Measurements from ENCODE around the gene KCNK4. TPM values are rescaled to one million over a fixed set of nuclear protein-coding genes. Genes with fewer than 3 reads are reported as not detected.

KCNK4 gene
- total RNA-seq, 2 donors from 2014 or later: not detected

DNA sequence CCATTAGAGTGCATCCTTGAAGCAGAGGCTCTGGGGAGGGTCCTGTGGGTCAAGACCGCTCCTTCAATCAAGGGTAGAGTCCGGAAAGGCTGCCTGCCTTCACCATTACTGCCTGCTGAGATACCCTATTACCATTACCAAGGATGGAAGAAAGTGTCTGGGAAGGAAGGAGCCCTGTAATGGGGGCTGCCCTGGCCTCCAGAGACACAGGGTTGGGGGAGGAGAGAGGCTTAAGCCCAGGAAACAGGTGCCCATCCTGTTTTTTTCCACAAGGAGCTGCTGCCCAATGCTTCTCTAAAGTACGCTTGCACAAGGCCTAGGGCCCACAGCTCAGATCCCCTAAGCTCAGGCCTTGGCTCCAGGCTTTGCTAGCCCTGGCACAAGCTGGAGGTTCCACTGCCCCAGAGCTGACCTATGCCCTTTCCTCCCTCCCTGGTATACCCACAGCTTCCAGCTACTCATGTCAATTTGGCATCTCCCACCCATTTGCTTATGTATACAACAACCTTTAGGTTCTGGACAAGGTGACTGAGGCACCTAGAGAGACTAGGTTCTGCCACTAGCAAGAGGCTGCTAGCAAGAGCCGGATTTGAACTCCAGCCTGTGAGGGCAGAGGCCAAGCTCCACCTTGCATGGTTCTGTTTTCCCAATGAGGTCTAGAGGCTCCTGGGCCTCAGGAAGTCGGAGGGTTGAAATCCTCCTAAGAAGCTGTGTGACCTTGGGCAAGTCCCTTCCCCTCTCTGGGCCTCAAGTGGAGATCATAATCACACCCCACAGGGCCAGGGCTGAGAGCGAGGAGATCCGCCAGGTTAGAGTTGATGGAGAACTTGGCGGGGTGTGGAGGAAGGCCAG is 41.3 kb upstream of the KCNK4 start:
- no peak for DNase-seq (ENCODE audit: low spot score)
- H3K27me3 Mint-ChIP-seq: no peaks in the 10 kb centered on the region
- no peak for ATAC-seq
- no peaks in the 10 kb centered on the region for H3K36me3 Mint-ChIP-seq
- peaks cover 12 to 32% of the 10 kb centered on the region in 2 donors for H3K4me1 Mint-ChIP-seq (ENCODE audit: low read depth in 2 of 2)
- no peaks in the 10 kb centered on the region for H3K9me3 Mint-ChIP-seq
- peak overlapping the region; percentile 57 for H3K4me3 Mint-ChIP-seq
- H3K27ac Mint-ChIP-seq: no peak overlapping the region

GRCh38 chr11:64250415-64251015 is 40.6 kb upstream of the KCNK4 start:
- no peaks in the 10 kb centered on the region for H3K27me3 Mint-ChIP-seq
- H3K4me1 Mint-ChIP-seq (ENCODE audit: low read depth in 2 of 2): peaks cover 12 to 32% of the 10 kb centered on the region in 2 donors
- DNase-seq (ENCODE audit: low spot score) (no peak), ATAC-seq (no peak)
- H3K9me3 Mint-ChIP-seq: no peaks in the 10 kb centered on the region
- H3K36me3 Mint-ChIP-seq: no peaks in the 10 kb centered on the region
- no peak overlapping the region for H3K27ac Mint-ChIP-seq
- peak overlapping the region; percentile 56 for H3K4me3 Mint-ChIP-seq

DNA sequence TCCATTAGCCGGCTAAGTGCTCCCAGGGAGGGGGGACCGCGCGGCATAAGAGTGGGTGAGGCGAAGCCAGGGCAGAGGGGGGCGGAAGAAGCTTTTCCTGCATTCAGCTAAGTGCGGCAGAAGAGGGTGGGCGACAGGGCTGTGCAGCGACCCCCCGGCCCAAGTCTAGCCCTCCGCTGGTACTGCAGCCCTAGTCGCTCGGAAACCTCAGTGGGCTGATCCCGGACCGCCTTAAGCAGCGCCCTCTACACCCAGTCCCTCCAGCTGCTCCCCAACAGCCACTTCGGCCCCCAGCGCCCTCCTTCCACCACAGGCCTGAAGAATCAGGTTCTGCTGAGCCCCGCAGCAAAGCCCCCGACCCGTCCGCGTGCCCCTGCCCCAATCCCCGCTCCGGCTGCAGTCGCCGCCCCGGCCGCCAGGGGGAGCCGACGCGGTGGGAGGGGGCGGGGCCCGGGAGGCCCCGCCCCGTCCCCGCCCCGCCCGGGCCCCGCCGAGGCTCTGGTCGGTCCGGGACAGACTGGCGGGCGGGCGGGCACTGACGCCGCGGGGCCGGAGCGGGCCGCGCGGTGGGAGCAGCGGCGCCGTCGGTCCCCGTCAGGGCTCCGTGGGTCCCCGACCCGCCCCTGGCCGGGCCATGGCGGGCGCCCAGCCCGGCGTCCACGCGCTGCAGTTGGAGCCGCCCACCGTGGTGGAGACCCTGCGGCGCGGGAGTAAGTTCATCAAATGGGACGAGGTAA is 39.9 kb upstream of the KCNK4 start, which contains the start of gene PLCB3:
Gene PLCB3 (plus strand): TSS at position 515 of the 737 bp plus-strand sequence. CDS start 120 bp downstream, at position 635.
- ATAC-seq: peak; percentile 80 to 85
- peak within 1 kb of the TSS; percentile 89 for H3K4me3 Mint-ChIP-seq
- H3K36me3 Mint-ChIP-seq: no peaks in the 10 kb centered on the region

DNA sequence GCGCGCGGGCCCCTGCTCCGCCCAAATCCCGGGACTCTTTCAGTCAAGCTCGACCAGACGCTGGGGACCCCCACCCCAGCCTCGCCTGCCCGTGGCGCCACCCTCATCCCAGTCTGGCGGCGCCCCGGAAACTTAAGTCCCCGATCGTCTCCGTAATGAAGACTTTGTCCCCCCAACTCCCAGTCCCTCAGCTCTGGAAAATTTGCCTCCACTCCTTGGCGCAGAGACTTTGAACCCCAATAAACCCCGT is 39.4 kb upstream of the KCNK4 start:
- peak overlapping the region in 1 of 2 donors; percentile 70 for H3K27ac Mint-ChIP-seq
- no peaks in the 10 kb centered on the region for H3K9me3 Mint-ChIP-seq

More for the DNA sequence above, 39.9 kb upstream of the KCNK4 start, which contains the start of gene PLCB3:
- DNase-seq (ENCODE audit: low spot score): no peak
- H3K27ac Mint-ChIP-seq: peak within 1 kb of the TSS in 1 of 2 donors; percentile 70
- peaks cover 12 to 27% of the 10 kb centered on the region in 2 donors for H3K4me1 Mint-ChIP-seq (ENCODE audit: low read depth in 2 of 2)
- no peaks in the 10 kb centered on the region for H3K27me3 Mint-ChIP-seq
- no peaks in the 10 kb centered on the region for H3K9me3 Mint-ChIP-seq

DNA sequence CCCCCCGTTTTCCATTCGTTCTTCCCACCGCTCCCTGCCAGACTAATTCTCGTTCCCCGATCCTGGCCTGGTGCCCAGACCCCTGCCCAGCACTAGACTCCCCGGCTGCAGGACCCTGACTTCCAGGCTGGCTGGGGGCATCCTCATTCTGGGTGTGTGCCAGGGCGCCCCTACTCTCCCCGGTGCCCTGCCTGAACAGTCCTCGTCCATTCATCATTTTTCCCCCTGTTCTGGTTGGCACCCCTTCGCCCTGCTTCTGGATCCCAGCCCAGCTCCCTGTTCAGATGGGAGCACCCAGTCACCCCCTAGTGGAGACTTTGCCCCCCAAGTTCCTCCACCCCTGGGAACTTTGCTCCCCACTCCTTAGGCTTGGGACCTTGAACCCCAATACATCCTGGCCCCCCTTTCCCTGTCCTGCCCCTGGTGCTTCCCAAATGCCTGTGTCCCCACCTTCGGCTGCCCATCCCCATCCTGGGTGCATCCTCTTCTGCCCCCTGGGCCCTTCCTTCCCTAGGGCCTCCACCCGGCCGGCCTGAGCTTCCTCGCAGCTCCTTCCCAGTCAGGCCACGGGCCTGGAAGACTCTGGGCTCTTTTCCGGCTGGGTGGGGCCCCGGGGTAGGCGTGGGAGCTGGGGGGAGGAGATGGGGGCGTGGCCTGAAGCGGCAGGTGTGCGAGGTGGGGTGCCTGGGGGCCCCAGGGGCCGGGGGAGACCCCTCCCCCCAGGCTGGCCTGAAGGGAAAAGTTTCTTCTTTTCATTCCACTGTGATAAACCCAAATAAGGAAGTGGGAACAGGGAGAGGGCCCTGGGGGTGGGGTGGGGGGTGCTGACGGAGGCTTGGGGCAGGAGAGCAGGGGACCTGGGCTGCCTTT is 38.9 kb upstream of the KCNK4 start:
- Mint-ChIP-seq H3K4me1 (ENCODE audit: low read depth in 2 of 2) (peaks cover 12 to 23% of the 10 kb centered on the region in 2 donors), H3K4me3 (peak overlapping the region; percentile 89), H3K27me3 (no peaks in the 10 kb centered on the region), H3K27ac (peak overlapping the region in 1 of 2 donors; percentile 70), H3K36me3 (no peaks in the 10 kb centered on the region), H3K9me3 (no peaks in the 10 kb centered on the region)
- DNase-seq (ENCODE audit: low spot score): no peak
- ATAC-seq: no peak

More for the DNA sequence above, 39.4 kb upstream of the KCNK4 start:
- H3K27me3 Mint-ChIP-seq: no peaks in the 10 kb centered on the region
- H3K4me1 Mint-ChIP-seq (ENCODE audit: low read depth in 2 of 2): peaks cover 12 to 27% of the 10 kb centered on the region in 2 donors
- no peaks in the 10 kb centered on the region for H3K36me3 Mint-ChIP-seq
- no peak for ATAC-seq
- DNase-seq (ENCODE audit: low spot score): no peak
- H3K4me3 Mint-ChIP-seq: peak overlapping the region; percentile 89

DNA sequence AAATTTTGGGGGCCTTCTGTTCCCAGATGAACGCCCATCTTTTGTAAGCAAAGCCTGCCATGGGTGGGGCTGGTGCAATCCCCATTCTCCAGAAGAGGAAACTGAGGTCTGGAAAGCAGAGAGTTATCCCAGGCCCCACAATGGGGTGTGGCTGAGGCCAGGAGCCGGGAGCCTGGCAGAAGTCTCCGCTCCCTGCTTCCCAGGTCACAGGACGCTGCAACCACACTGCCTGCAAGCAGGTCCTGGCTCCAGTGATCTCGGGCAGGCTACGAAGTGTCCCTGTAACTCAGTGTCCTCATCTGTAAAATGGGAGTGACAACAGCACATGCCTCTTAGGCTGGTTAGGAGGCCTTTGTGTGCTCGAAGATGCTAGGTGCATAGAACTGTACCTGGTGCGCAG is 38.1 kb upstream of the KCNK4 start:
- no peak for ATAC-seq
- peak overlapping the region; percentile 89 for H3K4me3 Mint-ChIP-seq
- H3K36me3 Mint-ChIP-seq: no peaks in the 10 kb centered on the region
- H3K9me3 Mint-ChIP-seq: no peaks in the 10 kb centered on the region
- H3K4me1 Mint-ChIP-seq (ENCODE audit: low read depth in 2 of 2): peaks cover 8 to 18% of the 10 kb centered on the region in 2 donors
- H3K27me3 Mint-ChIP-seq: no peaks in the 10 kb centered on the region
- H3K27ac Mint-ChIP-seq: no peak overlapping the region
- DNase-seq (ENCODE audit: low spot score): no peak

DNA sequence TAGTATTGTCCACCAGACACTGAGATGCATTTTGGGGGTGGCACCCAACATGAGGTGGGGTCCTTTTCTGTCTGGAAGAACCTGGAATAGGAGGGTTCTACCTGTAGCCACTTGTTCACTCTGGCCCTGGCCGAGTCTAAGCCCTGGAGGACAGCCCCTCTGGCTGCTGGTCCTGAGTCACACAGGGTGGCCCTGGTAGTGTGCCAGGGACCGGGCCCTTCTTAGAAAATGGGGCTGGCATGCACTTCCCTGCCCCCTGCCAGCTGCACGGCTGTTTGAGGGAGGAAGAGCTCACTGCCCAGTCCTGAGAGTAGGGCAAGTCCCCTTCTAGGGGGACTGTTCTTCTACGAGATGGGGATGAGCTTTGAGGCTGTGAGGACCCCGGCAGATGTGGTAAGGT is 37.6 kb upstream of the KCNK4 start:
- Mint-ChIP-seq H3K4me1 (ENCODE audit: low read depth in 2 of 2) (peaks cover 6 to 16% of the 10 kb centered on the region in 2 donors), H3K4me3 (peak overlapping the region; percentile 12), H3K27me3 (no peaks in the 10 kb centered on the region), H3K9me3 (no peaks in the 10 kb centered on the region), H3K36me3 (no peaks in the 10 kb centered on the region), H3K27ac (peak overlapping the region in 1 of 2 donors; percentile 76)
- DNase-seq (ENCODE audit: low spot score) (no peak), ATAC-seq (no peak)

GRCh38 chr11:64254326-64254725 is 36.8 kb upstream of the KCNK4 start:
- no peaks in the 10 kb centered on the region for H3K27me3 Mint-ChIP-seq
- no peak overlapping the region for H3K27ac Mint-ChIP-seq
- peaks cover 1% of the 10 kb centered on the region for H3K36me3 Mint-ChIP-seq
- DNase-seq (ENCODE audit: low spot score) (no peak), ATAC-seq (no peak)
- H3K9me3 Mint-ChIP-seq: no peaks in the 10 kb centered on the region
- peaks cover 8 to 17% of the 10 kb centered on the region in 2 donors for H3K4me1 Mint-ChIP-seq (ENCODE audit: low read depth in 2 of 2)
- no peak overlapping the region for H3K4me3 Mint-ChIP-seq

DNA sequence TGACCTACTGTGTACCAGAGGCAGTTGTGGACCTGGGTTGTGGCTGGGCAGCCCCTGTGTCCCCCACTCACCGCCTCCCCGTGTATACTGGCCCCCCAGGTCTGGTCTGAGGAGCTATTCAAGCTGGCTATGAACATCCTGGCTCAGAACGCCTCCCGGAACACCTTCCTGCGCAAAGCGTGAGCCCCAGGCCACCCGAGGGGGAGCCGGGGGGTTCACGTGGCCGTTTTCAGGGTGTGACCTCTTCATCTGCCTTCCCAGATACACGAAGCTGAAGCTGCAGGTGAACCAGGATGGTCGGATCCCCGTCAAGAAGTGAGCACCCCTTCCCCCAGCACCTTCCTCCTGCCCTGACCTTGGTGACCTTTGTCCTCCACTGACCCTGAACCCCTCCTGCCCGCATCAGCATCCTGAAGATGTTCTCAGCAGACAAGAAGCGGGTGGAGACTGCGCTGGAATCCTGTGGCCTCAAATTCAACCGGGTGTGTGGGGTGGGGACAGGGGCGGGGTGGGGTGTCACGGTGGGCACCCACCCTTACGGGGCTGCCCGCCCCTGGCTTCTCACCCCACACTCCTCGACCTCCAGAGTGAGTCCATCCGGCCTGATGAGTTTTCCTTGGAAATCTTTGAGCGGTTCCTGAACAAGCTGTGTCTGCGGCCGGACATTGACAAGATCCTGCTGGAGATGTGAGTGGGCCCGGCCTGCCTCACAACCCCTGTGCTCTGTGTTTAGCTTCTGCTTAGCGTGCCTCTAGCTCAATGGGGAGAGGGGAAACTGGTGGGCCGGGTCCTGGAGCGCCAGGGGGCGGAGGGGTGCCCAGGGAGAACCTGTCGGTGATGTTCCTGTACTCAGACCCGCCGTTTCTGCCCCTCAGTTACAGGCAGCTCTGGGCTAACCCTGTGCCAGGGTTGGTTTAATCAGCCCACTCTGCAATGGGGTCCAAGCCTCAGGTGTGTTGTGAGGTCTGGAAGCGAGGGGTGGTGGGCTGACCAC is 35.7 kb upstream of the KCNK4 start:
- DNase-seq (ENCODE audit: low spot score): no peak
- no peak for ATAC-seq
- peaks cover 8% of the 10 kb centered on the region for H3K36me3 Mint-ChIP-seq
- H3K4me1 Mint-ChIP-seq (ENCODE audit: low read depth in 2 of 2): peaks cover 16 to 26% of the 10 kb centered on the region in 2 donors
- H3K4me3 Mint-ChIP-seq: no peak overlapping the region
- H3K9me3 Mint-ChIP-seq: no peaks in the 10 kb centered on the region
- H3K27ac Mint-ChIP-seq: no peak overlapping the region
- H3K27me3 Mint-ChIP-seq: no peaks in the 10 kb centered on the region

GRCh38 chr11:64256300-64256699 is 34.8 kb upstream of the KCNK4 start:
- no peak for ATAC-seq
- Mint-ChIP-seq H3K27me3 (no peaks in the 10 kb centered on the region), H3K27ac (no peak overlapping the region), H3K36me3 (peaks cover 8% of the 10 kb centered on the region), H3K4me1 (ENCODE audit: low read depth in 2 of 2) (peaks cover 16 to 26% of the 10 kb centered on the region in 2 donors), H3K9me3 (no peaks in the 10 kb centered on the region), H3K4me3 (no peak overlapping the region)
- no peak for DNase-seq (ENCODE audit: low spot score)

DNA sequence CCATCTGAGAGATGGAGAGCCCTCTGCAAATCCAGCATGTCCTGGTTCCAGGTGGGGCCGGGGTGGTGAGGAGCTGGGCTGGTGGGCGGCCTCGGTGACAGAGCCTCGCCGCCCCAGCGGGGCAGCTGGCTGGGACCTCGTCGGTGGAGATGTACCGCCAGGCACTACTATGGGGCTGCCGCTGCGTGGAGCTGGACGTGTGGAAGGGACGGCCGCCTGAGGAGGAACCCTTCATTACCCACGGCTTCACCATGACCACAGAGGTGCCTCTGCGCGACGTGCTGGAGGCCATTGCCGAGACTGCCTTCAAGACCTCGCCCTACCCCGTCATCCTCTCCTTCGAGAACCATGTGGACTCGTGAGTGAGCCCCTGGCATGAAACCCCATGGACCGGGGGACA is 32.7 kb upstream of the KCNK4 start:
- Mint-ChIP-seq H3K36me3 (peaks cover 8% of the 10 kb centered on the region), H3K4me3 (no peak overlapping the region), H3K27me3 (no peaks in the 10 kb centered on the region), H3K4me1 (ENCODE audit: low read depth in 2 of 2) (peaks cover 10 to 20% of the 10 kb centered on the region in 2 donors), H3K9me3 (no peaks in the 10 kb centered on the region), H3K27ac (peak overlapping the region in 1 of 2 donors; percentile 53)
- DNase-seq (ENCODE audit: low spot score) (no peak), ATAC-seq (no peak)

- peaks cover 10 to 15% of the 10 kb centered on the region in 2 donors for H3K4me1 Mint-ChIP-seq (ENCODE audit: low read depth in 2 of 2)
- peak overlapping the region; percentile 52 to 84 for H3K27ac Mint-ChIP-seq
- H3K4me3 Mint-ChIP-seq: peak overlapping the region; percentile 6
- no peak for DNase-seq (ENCODE audit: low spot score)
- H3K36me3 Mint-ChIP-seq: peaks cover 8% of the 10 kb centered on the region
- H3K9me3 Mint-ChIP-seq: no peaks in the 10 kb centered on the region
- no peaks in the 10 kb centered on the region for H3K27me3 Mint-ChIP-seq
- no peak for ATAC-seq
Observed at GRCh38 chr11:64258946-64259532, 32.1 kb upstream of the KCNK4 start.

Data from natural killer cell treated with Interleukin-12 subunit alpha and Interleukin-12 subunit beta and Interleukin-15 and Interleukin-18, amount 100 ng/mL, for 72 hours (primary cell).